ENCODE results near the gene GALNT1.

The GALNT1 gene

DNA sequence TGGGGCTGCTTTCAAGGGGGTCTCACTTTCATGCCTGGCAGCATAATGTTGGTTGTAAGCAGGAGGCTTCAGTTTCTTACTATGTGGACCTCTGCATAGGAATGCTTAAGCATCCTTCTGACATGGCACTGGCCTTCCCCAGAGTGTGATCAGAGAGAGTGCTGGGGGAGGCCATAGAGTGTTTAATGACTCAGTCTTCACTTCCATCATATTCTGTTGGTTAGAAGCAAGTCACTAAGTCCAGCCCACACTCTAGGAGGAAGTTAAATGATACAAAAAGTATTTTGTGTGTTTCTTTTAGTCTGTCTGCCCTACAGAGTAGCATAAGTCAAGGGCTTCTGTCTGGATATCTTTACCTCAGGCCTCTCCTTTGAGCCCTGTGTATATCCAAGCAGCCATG lies 64.9 kb downstream of the GALNT1 start:
- no peak overlapping the region for H2AFZ ChIP-seq
- no peaks in the 10 kb centered on the region for H3K79me2 ChIP-seq
- no peaks in the 10 kb centered on the region for H3K27me3 ChIP-seq (ENCODE audit: control insufficient read depth, insufficient read depth, low read length)
- no peak overlapping the region for H3K4me3 ChIP-seq (ENCODE audit: low read depth, low read length)
- no peaks in the 10 kb centered on the region for H3K9me3 ChIP-seq (ENCODE audit: control insufficient read depth, low read length)
- H3K4me1 ChIP-seq, result no peaks in the 10 kb centered on the region
- no peaks in the 10 kb centered on the region for H3K36me3 ChIP-seq (ENCODE audit: control insufficient read depth, insufficient read depth, low read length)
- H3K9ac ChIP-seq, result no peak overlapping the region
- H3K4me2 ChIP-seq (ENCODE audit: low read length), result no peak overlapping the region
- TF ChIP-seq, protein P1, sequence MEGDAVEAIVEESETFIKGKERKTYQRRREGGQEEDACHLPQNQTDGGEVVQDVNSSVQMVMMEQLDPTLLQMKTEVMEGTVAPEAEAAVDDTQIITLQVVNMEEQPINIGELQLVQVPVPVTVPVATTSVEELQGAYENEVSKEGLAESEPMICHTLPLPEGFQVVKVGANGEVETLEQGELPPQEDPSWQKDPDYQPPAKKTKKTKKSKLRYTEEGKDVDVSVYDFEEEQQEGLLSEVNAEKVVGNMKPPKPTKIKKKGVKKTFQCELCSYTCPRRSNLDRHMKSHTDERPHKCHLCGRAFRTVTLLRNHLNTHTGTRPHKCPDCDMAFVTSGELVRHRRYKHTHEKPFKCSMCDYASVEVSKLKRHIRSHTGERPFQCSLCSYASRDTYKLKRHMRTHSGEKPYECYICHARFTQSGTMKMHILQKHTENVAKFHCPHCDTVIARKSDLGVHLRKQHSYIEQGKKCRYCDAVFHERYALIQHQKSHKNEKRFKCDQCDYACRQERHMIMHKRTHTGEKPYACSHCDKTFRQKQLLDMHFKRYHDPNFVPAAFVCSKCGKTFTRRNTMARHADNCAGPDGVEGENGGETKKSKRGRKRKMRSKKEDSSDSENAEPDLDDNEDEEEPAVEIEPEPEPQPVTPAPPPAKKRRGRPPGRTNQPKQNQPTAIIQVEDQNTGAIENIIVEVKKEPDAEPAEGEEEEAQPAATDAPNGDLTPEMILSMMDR (IDR thresholded peaks at IDR 0.05), result no peak
- H3K27ac ChIP-seq, result no peak overlapping the region

DNA sequence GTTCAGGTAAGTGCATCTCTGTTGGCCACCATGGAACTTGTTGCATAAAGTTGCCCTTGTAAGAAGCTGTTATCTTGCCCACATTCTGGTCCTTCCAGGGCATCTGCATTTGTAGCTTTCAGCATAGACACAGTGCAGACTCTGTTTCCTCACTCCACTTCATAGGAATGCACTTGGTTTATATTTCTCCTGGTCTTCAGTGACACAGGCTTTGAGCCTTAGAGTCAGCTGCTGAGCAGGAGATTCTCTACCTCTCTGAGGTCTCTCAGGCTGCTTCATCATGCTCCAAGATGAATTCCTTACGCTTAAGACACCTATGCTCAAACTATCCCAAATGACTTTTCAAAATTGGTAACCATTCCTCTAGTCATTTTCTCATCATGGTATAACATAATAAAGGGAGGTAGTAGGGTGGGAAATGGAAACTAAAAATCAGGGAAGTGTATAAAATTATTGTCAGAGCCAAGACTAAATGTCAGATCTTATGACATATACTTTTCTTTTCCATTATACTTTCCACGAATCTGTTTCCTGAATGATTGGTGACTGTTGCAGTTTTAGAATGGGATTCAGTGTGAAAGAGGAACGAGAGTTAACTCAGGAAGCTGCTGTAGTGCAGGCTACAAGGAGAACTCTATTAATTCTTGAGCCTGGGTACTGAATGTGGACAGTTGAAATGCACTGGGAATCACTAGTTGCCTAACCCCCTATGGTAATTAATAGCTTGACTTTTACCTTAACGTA lies 72.0 kb downstream of the GALNT1 start:
- Histone ChIP-seq H3K4me2 (ENCODE audit: low read length) (no peak overlapping the region), H3K79me2 (no peaks in the 10 kb centered on the region), H2AFZ (no peak overlapping the region), H3K36me3 (ENCODE audit: control insufficient read depth, insufficient read depth, low read length) (no peaks in the 10 kb centered on the region), H3K4me3 (ENCODE audit: low read depth, low read length) (no peak overlapping the region), H3K9me3 (ENCODE audit: control insufficient read depth, low read length) (no peaks in the 10 kb centered on the region), H3K27ac (no peak overlapping the region), H3K9ac (no peak overlapping the region), H3K4me1 (peaks cover 3% of the 10 kb centered on the region), H3K27me3 (ENCODE audit: control insufficient read depth, insufficient read depth, low read length) (no peaks in the 10 kb centered on the region)
- TF ChIP-seq, protein P1 (IDR thresholded peaks at IDR 0.05), result no peak

DNA sequence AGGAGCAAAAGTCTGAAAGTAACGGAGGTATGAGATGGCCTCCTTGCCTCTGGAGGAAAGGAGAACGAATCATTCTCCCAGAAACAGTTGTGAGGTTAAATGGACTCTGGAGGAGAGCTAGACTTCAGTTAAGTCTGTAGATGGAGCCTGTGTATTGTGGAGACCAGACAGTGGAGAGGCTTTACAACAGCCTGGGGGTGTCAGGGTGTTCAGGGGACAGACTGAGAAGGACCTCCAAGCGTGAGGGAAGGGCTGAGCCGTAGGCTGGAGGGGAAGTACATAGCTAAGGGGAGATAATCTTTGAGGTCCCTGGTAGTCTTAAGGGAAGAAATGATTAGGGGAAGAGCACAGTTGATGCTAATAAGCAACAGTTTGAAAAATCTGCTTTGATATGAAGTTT lies 76.6 kb downstream of the GALNT1 start:
- TF ChIP-seq, protein P1 (IDR thresholded peaks at IDR 0.05), result no peak
- Histone ChIP-seq H3K4me2 (ENCODE audit: low read length) (no peak overlapping the region), H3K9ac (no peak overlapping the region), H3K4me1 (peaks cover 3% of the 10 kb centered on the region), H3K9me3 (ENCODE audit: control insufficient read depth, low read length) (no peaks in the 10 kb centered on the region), H3K27ac (no peak overlapping the region), H2AFZ (no peak overlapping the region), H3K79me2 (no peaks in the 10 kb centered on the region), H3K27me3 (ENCODE audit: control insufficient read depth, insufficient read depth, low read length) (no peaks in the 10 kb centered on the region), H3K4me3 (ENCODE audit: low read depth, low read length) (no peak overlapping the region), H3K36me3 (ENCODE audit: control insufficient read depth, insufficient read depth, low read length) (no peaks in the 10 kb centered on the region)

DNA sequence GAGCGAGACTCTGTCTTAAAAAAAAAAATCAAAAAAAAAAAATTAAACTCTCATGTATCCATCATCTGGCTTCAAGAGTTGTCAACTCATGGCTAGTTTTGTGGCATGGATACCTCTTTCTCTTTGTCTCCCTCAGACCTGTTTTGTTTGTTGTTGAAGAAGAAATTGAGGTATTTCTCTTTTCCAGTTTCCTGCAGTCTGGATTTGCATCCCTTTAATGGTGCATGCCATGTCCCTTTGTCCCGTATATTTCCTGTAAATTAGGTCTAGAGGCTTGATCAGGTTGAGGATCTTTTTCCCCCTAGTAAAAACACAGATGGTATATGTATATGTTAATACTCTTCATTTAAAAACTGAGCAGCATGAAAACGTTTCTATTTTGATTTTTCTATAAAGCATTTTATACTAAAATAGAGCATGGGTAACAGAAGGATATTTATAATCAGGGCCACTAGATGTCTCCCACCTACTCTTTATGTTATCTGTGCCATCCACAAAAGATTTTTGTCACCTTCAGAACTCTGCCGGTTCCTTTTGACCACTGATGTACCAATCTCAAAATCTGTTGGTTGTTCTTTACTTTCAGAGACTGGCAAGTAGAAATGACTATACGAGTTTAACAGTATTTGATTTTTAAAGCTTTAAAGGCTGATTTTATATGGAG lies 80.1 kb downstream of the GALNT1 start:
- no peaks in the 10 kb centered on the region for H3K4me1 ChIP-seq
- H3K79me2 ChIP-seq, result no peaks in the 10 kb centered on the region
- no peaks in the 10 kb centered on the region for H3K36me3 ChIP-seq (ENCODE audit: control insufficient read depth, insufficient read depth, low read length)
- H3K27ac ChIP-seq, result no peak overlapping the region
- TF ChIP-seq, protein P1 (IDR thresholded peaks at IDR 0.05), result no peak
- no peak overlapping the region for H3K9ac ChIP-seq
- no peak overlapping the region for H3K4me3 ChIP-seq (ENCODE audit: low read depth, low read length)
- H3K9me3 ChIP-seq (ENCODE audit: control insufficient read depth, low read length), result no peaks in the 10 kb centered on the region
- H3K4me2 ChIP-seq (ENCODE audit: low read length), result no peak overlapping the region
- no peak overlapping the region for H2AFZ ChIP-seq
- no peaks in the 10 kb centered on the region for H3K27me3 ChIP-seq (ENCODE audit: control insufficient read depth, insufficient read depth, low read length)

All from parathyroid adenoma (tissue), 2 donors.